Measurements from ENCODE around the gene EDNRA. TPM values are rescaled to one million over a fixed set of nuclear protein-coding genes. Genes with fewer than 3 reads are reported as not detected.

Gene EDNRA
- total RNA-seq, 4 donors from 2014 or later, result 12.7 to 25.5 (median 19.4) TPM

DNA sequence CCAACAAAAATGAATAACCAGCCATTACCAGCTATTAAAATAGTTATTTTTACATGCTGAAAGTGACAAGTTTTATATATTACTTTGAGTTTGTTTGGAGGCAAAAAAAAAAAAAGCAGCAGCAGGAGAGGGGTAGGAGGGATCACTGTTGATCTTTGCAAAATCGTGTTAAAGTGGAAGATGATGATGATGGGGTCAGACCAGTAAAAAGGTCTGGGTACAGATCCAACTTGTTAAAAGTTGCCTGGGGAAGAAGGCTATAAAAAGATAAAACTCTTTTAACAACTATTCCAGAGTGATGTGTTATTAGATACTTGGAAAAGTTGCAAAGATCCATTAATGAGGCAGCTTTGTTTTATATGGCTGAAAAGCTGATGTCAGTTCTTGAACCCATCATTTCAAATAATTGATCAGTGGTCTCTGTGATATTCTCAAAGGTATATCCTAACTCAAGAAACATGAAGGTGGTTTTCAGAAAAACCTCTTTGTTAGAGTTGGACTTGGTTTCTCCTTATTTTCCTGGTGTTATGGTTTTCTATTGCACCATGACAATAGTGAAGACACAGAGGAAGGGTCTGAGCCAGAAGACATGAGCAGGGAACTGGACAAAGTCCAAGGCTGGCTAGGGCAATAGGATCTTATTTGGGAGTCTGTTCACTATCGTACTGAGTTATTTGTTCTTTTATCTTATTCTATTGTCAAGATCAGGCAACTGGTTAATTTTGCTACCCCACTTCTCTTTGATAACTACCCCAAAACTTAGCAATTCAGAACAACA is 44.8 kb downstream of the EDNRA start:
- TF ChIP-seq EP300 (IDR thresholded peaks at IDR 0.05) (no peak), POLR2A (IDR thresholded peaks at IDR 0.05) (no peak)
- TF ChIP-seq, protein P1, sequence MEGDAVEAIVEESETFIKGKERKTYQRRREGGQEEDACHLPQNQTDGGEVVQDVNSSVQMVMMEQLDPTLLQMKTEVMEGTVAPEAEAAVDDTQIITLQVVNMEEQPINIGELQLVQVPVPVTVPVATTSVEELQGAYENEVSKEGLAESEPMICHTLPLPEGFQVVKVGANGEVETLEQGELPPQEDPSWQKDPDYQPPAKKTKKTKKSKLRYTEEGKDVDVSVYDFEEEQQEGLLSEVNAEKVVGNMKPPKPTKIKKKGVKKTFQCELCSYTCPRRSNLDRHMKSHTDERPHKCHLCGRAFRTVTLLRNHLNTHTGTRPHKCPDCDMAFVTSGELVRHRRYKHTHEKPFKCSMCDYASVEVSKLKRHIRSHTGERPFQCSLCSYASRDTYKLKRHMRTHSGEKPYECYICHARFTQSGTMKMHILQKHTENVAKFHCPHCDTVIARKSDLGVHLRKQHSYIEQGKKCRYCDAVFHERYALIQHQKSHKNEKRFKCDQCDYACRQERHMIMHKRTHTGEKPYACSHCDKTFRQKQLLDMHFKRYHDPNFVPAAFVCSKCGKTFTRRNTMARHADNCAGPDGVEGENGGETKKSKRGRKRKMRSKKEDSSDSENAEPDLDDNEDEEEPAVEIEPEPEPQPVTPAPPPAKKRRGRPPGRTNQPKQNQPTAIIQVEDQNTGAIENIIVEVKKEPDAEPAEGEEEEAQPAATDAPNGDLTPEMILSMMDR (IDR thresholded peaks at IDR 0.05), result no peak
- 32 to 38% methylated on average over 2 of the region's 2 CpGs for WGBS, 2 donors
- no peaks in the 10 kb centered on the region for H3K36me3 ChIP-seq
- H3K4me1 ChIP-seq, result peaks cover 0 to 16% (median 0%) of the 10 kb centered on the region in 4 donors
- H3K27me3 ChIP-seq, result no peaks in the 10 kb centered on the region
- H3K27ac ChIP-seq, result peak overlapping the region in 2 of 4 donors; percentile 34 to 47
- H3K9me3 ChIP-seq, result no peaks in the 10 kb centered on the region
- DNase-seq (ENCODE audit: low spot score in 2 of 2), result no peak
- H3K4me3 ChIP-seq, result no peak overlapping the region

DNA sequence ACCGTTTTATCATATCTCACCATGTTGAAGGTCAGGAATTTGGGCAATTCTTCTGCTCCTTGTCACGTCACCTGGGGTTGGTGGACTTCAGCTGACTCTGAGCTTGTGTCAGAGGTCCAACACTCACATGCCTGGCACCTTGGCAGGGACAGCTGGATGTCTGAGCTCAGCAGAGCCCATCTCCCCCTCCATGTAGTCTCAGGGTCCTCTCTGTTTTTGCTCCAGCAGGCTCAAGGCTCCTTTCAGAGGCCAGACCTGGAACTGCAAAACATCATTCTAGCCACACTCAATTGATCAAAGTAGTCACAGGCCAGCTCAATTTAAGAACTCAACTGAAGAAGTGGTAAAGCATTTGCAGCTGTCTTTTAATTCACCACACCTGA is 45.4 kb downstream of the EDNRA start:
- Histone ChIP-seq H3K4me1 (peaks cover 0 to 16% (median 0%) of the 10 kb centered on the region in 4 donors), H3K9me3 (no peaks in the 10 kb centered on the region), H3K27ac (peak overlapping the region in 1 of 4 donors; percentile 18), H3K27me3 (no peaks in the 10 kb centered on the region), H3K4me3 (no peak overlapping the region), H3K36me3 (no peaks in the 10 kb centered on the region)
- WGBS, 2 donors, result 74 to 81% methylated on average over 2 of the region's 2 CpGs
- TF ChIP-seq, protein P1 (IDR thresholded peaks at IDR 0.05), result no peak
- no peak for TF ChIP-seq EP300 (IDR thresholded peaks at IDR 0.05)
- TF ChIP-seq POLR2A (IDR thresholded peaks at IDR 0.05), result no peak
- DNase-seq (ENCODE audit: low spot score in 2 of 2), result no peak

DNA sequence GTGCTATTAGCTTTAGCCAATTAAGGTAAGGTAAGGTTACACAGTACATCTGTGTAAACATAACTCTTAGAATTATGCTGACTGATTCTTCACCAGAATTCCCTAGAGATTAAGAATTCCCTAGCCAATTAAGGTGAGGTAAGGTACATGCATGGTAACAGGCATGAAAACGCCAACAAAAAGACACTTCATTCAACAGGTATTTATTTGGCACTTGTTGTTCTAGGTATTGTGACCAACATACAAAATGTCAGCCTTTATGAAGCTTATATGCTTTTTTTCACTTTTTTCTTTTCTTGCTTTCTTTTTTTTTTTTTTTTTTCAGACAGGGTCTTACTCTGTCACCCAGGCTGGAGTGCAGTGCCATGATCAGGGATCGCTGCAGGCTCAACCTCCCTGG is 47.2 kb downstream of the EDNRA start:
- Histone ChIP-seq H3K4me3 (no peak overlapping the region), H3K4me1 (peaks cover 0 to 16% (median 0%) of the 10 kb centered on the region in 4 donors), H3K27me3 (no peaks in the 10 kb centered on the region), H3K27ac (no peak overlapping the region), H3K36me3 (no peaks in the 10 kb centered on the region), H3K9me3 (no peaks in the 10 kb centered on the region)
- TF ChIP-seq EP300 (IDR thresholded peaks at IDR 0.05) (no peak), POLR2A (IDR thresholded peaks at IDR 0.05) (no peak)
- TF ChIP-seq, protein P1 (IDR thresholded peaks at IDR 0.05), result no peak
- DNase-seq (ENCODE audit: low spot score in 2 of 2), result no peak
- 85 to 90% methylated on average over 2 of the region's 2 CpGs for WGBS, 2 donors

DNA sequence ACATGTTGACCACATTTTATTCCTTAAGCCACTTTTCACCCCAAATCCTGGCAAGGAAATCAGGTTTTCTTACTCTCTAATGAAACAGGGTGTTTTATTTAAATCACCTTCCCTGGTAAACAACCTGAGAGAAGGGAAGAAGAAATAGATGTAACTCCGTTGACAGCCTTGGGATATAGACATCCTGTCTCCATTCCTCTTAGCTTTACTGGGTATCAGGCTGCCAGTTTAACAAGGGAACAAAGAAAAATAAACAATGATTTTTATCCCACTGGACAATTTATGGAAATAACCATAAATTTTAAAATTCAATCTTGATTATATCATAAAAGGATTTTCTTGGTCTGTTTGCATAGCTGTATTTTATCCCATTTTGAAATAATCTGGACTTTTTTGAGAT is 49.2 kb downstream of the EDNRA start:
- H3K27me3 ChIP-seq, result no peaks in the 10 kb centered on the region
- WGBS, 2 donors, result 73 to 79% methylated on average over 1 of the region's 1 CpG
- TF ChIP-seq EP300 (IDR thresholded peaks at IDR 0.05) (no peak), POLR2A (IDR thresholded peaks at IDR 0.05) (no peak)
- TF ChIP-seq, protein P1 (IDR thresholded peaks at IDR 0.05), result no peak
- no peak overlapping the region for H3K4me3 ChIP-seq
- no peak overlapping the region for H3K27ac ChIP-seq
- H3K9me3 ChIP-seq, result no peaks in the 10 kb centered on the region
- H3K4me1 ChIP-seq, result peaks cover 0 to 10% (median 0%) of the 10 kb centered on the region in 4 donors
- no peak for DNase-seq (ENCODE audit: low spot score in 2 of 2)
- H3K36me3 ChIP-seq, result no peaks in the 10 kb centered on the region

DNA sequence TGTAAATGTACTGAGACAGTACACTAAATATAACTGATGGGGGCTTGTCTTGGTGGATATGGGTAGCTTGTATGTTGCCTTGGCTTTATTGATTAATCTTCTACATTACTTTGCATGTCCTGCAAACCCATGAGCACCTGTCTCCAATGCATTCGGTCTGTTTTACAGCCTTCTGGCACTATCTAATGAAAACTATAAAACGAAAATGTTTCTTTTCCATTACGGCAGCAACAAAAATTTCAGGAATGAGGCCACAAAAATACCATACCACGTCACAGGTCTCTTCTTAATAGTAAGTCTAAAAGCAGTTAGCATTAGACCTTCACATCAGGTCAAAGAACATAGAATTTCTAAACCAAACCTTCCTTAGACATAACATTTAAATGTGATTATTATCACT is 49.8 kb downstream of the EDNRA start:
- DNase-seq (ENCODE audit: low spot score in 2 of 2), result no peak
- TF ChIP-seq EP300 (IDR thresholded peaks at IDR 0.05), result no peak
- TF ChIP-seq POLR2A (IDR thresholded peaks at IDR 0.05), result no peak
- TF ChIP-seq, protein P1 (IDR thresholded peaks at IDR 0.05), result no peak
- WGBS, 2 donors, result 45 to 66% methylated on average over 4 of the region's 4 CpGs
- Histone ChIP-seq H3K4me3 (no peak overlapping the region), H3K27me3 (no peaks in the 10 kb centered on the region), H3K36me3 (no peaks in the 10 kb centered on the region), H3K4me1 (peaks cover 0 to 4% (median 0%) of the 10 kb centered on the region in 4 donors), H3K27ac (no peak overlapping the region), H3K9me3 (no peaks in the 10 kb centered on the region)
